HepG2 (cell line): Measurements from ENCODE around the gene LYZ. TPM values are rescaled to one million over a fixed set of nuclear protein-coding genes. Genes with fewer than 3 reads are reported as not detected.

Experiments
- ATF5 ChIP-seq: sonication (generic); formaldehyde crosslinking; IDR thresholded peaks from 2 replicates; pipeline ENCODE4 v1.4.0; 2020; ENCODE audit warnings: mild to moderate bottlenecking, low read depth, missing genetic modification reagents
- CTCF ChIP-seq: sonication (generic); formaldehyde crosslinking; IDR thresholded peaks from 2 replicates; pipeline ENCODE4 v1.5.0; 2020; ENCODE audit warnings: mild to moderate bottlenecking, missing genetic modification reagents, moderate library complexity
- FOSL2 ChIP-seq: sonication (generic); formaldehyde crosslinking; IDR thresholded peaks from 2 replicates; pipeline ENCODE4 v1.4.0; 2020; ENCODE audit warnings: missing genetic modification reagents
- HNRNPK ChIP-seq: fragments of 200-400 bp; formaldehyde crosslinking; IDR thresholded peaks from 2 replicates; pipeline ENCODE4 v1.6.1; 2018; ENCODE audit warnings: low read length, low read depth, moderate library complexity, mild to moderate bottlenecking; ENCODE audit not compliant: poor library complexity, severe bottlenecking
- KLF6 ChIP-seq: IDR thresholded peaks from 2 replicates; pipeline ENCODE4 v1.8.0; 2016; ENCODE audit warnings: missing biosample characterization, missing genetic modification reagents
- MAX ChIP-seq: IDR thresholded peaks from 2 replicates; pipeline ENCODE4 v1.6.1; 2012; ENCODE audit warnings: inconsistent platforms
- MXD4 ChIP-seq: IDR thresholded peaks from 2 replicates; pipeline ENCODE4 v1.6.1; 2016; ENCODE audit warnings: mild to moderate bottlenecking, missing biosample characterization, missing genetic modification reagents
- RBM39 ChIP-seq: fragments of 200-400 bp; formaldehyde crosslinking; IDR thresholded peaks from one replicate; pipeline ENCODE4 v1.6.1; 2018; ENCODE audit warnings: antibody characterized with exemption, mild to moderate bottlenecking, low read depth, low read length; ENCODE audit not compliant: poor library complexity, severe bottlenecking
- RELA ChIP-seq: sonication (generic); formaldehyde crosslinking; IDR thresholded peaks from 2 replicates; pipeline ENCODE4 v1.4.0; 2020; ENCODE audit warnings: missing genetic modification reagents
- RFXAP ChIP-seq: sonication (generic); formaldehyde crosslinking; IDR thresholded peaks from 2 replicates; pipeline ENCODE4 v1.4.0; 2020; ENCODE audit warnings: missing genetic modification reagents, borderline replicate concordance
- SYNCRIP ChIP-seq: fragments of 200-400 bp; formaldehyde crosslinking; IDR thresholded peaks from 2 replicates; pipeline ENCODE4 v1.6.1; 2018; ENCODE audit warnings: mild to moderate bottlenecking, low read depth, low read length; ENCODE audit not compliant: insufficient read depth
- TARDBP ChIP-seq: sonication (generic); formaldehyde crosslinking; IDR thresholded peaks from 2 replicates; pipeline ENCODE4 v1.8.0; 2022; ENCODE audit warnings: mild to moderate bottlenecking, missing genetic modification reagents
- TCF7 ChIP-seq: sonication (generic); IDR thresholded peaks from 2 replicates; pipeline ENCODE4 v1.6.1; 2016; ENCODE audit warnings: antibody characterized with exemption, low read depth
- ZBED4 ChIP-seq: sonication (generic); formaldehyde crosslinking; IDR thresholded peaks from 2 replicates; pipeline ENCODE4 v1.4.0; 2020; ENCODE audit warnings: missing genetic modification reagents, borderline replicate concordance
- ZNF138 ChIP-seq: sonication (generic); formaldehyde crosslinking; IDR thresholded peaks from 2 replicates; pipeline ENCODE4 v1.5.0; 2020; ENCODE audit warnings: mild to moderate bottlenecking, low read depth, missing genetic modification reagents
- ZNF143 ChIP-seq: sonication (generic); formaldehyde crosslinking; IDR thresholded peaks from 2 replicates; pipeline ENCODE4 v1.4.0; 2020; ENCODE audit warnings: missing genetic modification reagents
- ZNF230 ChIP-seq: sonication (generic); formaldehyde crosslinking; IDR thresholded peaks from 2 replicates; pipeline ENCODE4 v1.4.0; 2020; ENCODE audit warnings: mild to moderate bottlenecking, missing genetic modification reagents
- ZNF24 ChIP-seq: fragments of 450-650 bp; IDR thresholded peaks from 2 replicates; pipeline ENCODE4 v1.6.1; 2017; ENCODE audit warnings: antibody characterized with exemption, mild to moderate bottlenecking
- ZNF335 ChIP-seq: sonication (generic); formaldehyde crosslinking; IDR thresholded peaks from 2 replicates; pipeline ENCODE4 v1.4.0; 2020; ENCODE audit warnings: missing genetic modification reagents
- ZNF44 ChIP-seq: sonication (generic); formaldehyde crosslinking; IDR thresholded peaks from 2 replicates; pipeline ENCODE4 v1.5.1; 2020; ENCODE audit warnings: mild to moderate bottlenecking, missing genetic modification reagents
- ZSCAN5A ChIP-seq: sonication (generic); formaldehyde crosslinking; IDR thresholded peaks from 2 replicates; pipeline ENCODE4 v1.8.0; 2022; ENCODE audit warnings: mild to moderate bottlenecking, missing genetic modification reagents, borderline replicate concordance
- polyA plus RNA-seq, 8 experiments: library from polyadenylated mRNA; depleted of rRNA in 3 of 8; stranded (reverse) in 7 of 8; unstranded in 1 of 8; fragments of >200 nt; fragmentation: Illumina TruSeq in 4 of 8; extraction: Trizol in 4 of 8; gene quantifications; 2 replicates each; pipeline versions ENCODE4 v1.2.1 to v1.2.3, GENCODE V29; 2011 to 2016; ENCODE audit warnings: low read depth in 4 of 8, missing spikeins in 1 of 8, mixed read lengths in 1 of 8; ENCODE audit not compliant: insufficient read depth in 1 of 8
- total RNA-seq, 5 experiments: library from RNA; depleted of rRNA; stranded (reverse); fragments of >200 nt; fragmentation: Illumina TruSeq; extraction: Trizol; gene quantifications; 2 replicates each; pipeline ENCODE4 v1.2.3, GENCODE V29; 2016; ENCODE audit warnings: low read depth in 1 of 5

The LYZ gene
- total and polyA plus RNA-seq, 2 of the 13 experiments (the other 11 are each of a cell fraction or from before 2014, with no cell fraction given): 1,788 to 2,054 TPM

GRCh38 chr12:69354556-69355187 lies 6.5 kb downstream of the LYZ start (continued):
- TF ChIP-seq ZBED4 (peak; percentile 67; the same call in 1 of the 2 replicates), ATF5 (CRISPR knock-in tag) (0 out of 2 replicates have a peak, but pooled peaks have one; percentile 69), MAX (peak; percentile 61), TCF7 (no peak), HNRNPK (peak; percentile 11), RELA (peak; percentile 43; the same call in 1 of the 2 replicates), SYNCRIP (no peak), RBM39 (no peak), ZSCAN5A (CRISPR knock-in tag) (peak; percentile 64; the same call in 1 of the 2 replicates), MXD4 (peak; percentile 77), TARDBP (CRISPR knock-in tag) (peak; percentile 79; the same call in 1 of the 2 replicates), ZNF335 (CRISPR knock-in tag) (0 out of 2 replicates have a peak, but pooled peaks have one; percentile 52), RFXAP (CRISPR knock-in tag) (peak; percentile 88; the same call in 1 of the 2 replicates), ZNF44 (no peak), ZNF24 (no peak), ZNF138 (CRISPR knock-in tag) (no peak), CTCF (0 out of 2 replicates have a peak, but pooled peaks have one; percentile 8), KLF6 (CRISPR knock-in tag) (0 out of 2 replicates have a peak, but pooled peaks have one; percentile 38), ZNF230 (no peak), ZNF143 (CRISPR knock-in tag) (peak; percentile 78), FOSL2 (CRISPR knock-in tag) (0 out of 2 replicates have a peak, but pooled peaks have one; percentile 8)
